PFSK-1 (cell line): ENCODE measurements around the gene ADAM19.

Experiments
- POLR2AphosphoS5 ChIP-seq: IDR thresholded peaks from 2 replicates; pipeline ENCODE4 v1.6.1; 2012; ENCODE audit warnings: low read depth, mild to moderate bottlenecking, control low read depth, low read length, moderate library complexity
- TAF1 ChIP-seq: IDR thresholded peaks from 2 replicates; pipeline ENCODE4 v1.6.1; 2012; ENCODE audit warnings: low read length, control low read depth, borderline replicate concordance; ENCODE audit not compliant: insufficient read depth

GRCh38 chr5:157608972-157609565 lies 33.5 kb upstream of the ADAM19 start:
- no peak for TF ChIP-seq TAF1
- TF ChIP-seq POLR2AphosphoS5, result no peak
